MG63 (cell line): ENCODE results near the gene PCDHB7. TPM values are rescaled to one million over a fixed set of nuclear protein-coding genes. Genes with fewer than 3 reads are reported as not detected.
"Not testable (repeated sequence)": the region's sequence is repeated elsewhere in the genome, so short reads cannot be mapped to it uniquely, and the experiment has no call there.

Source experiments
- DNase-seq: peaks from one replicate; pipeline ENCODE4 v3.0.0-alpha.2; 2020
- H3K27me3 ChIP-seq: fragments of 250-450 bp; sonication (Bioruptor Pico); 2 replicates; pipeline ENCODE4 v1.5.1; 2020; ENCODE audit warnings: mild to moderate bottlenecking, moderate library complexity
- H3K36me3 ChIP-seq: fragments of 250-450 bp; sonication (Bioruptor Pico); 2 replicates; pipeline ENCODE4 v1.5.1; 2020; ENCODE audit warnings: mild to moderate bottlenecking, moderate library complexity
- H3K4me3 ChIP-seq: fragments of 250-450 bp; sonication (Bioruptor Pico); 2 replicates; pipeline ENCODE4 v1.5.1; 2020; ENCODE audit warnings: mild to moderate bottlenecking, moderate library complexity
- H3K9me3 ChIP-seq: fragments of 250-450 bp; sonication (Bioruptor Pico); 2 replicates; pipeline ENCODE4 v1.5.1; 2020; ENCODE audit warnings: mild to moderate bottlenecking, moderate library complexity
- total RNA-seq: library from RNA; depleted of rRNA; stranded (reverse); fragments of >200 nt; shearing (Covaris generic); gene quantifications from 2 replicates; pipeline ENCODE4 v1.2.3, GENCODE V29; 2014; ENCODE audit warnings: low replicate concordance; rRNA removed

PCDHB7 gene
- total RNA-seq: 0.46 TPM in 1 of 2 replicates, not detected in the other

DNA sequence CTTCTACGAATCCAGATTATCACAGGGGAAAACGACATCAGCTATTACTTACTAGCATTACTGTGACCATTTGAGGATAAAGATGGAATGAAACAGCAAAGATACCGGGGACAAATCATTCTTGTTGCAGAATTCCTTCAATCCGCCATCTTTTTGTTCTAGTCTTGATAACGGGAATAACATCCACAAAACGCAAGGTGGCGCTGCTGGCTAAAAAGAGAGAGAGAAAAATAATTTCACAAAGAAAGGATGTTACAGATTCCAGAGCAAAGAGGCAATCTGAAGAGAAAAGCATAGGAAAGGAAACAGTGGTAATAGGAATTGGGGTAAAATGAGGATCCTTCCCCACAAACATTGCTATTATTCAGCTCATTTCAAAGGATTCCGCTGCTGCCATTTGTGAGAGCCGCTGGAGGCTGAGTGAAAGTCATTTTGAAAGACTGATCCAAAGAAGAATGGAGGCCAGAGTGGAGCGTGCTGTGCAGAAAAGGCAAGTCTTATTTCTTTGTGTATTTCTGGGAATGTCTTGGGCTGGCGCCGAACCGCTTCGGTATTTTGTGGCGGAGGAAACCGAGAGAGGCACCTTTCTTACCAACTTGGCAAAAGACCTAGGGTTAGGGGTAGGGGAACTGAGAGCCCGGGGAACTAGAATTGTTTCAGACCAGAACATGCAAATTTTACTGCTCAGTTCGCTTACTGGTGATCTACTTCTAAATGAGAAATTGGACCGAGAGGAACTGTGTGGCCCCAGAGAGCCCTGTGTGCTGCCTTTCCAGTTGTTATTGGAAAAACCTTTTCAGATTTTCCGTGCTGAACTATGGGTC, at the start of gene PCDHB7:
PCDHB7 (plus strand) TSS at position 264 of the 824 bp plus-strand sequence; CDS start at position 456, 192 bp downstream.
- Histone ChIP-seq H3K9me3 (no peaks in the 10 kb centered on the region; the same call in none of the 2 replicates), H3K4me3 (no peak within 1 kb of the TSS), H3K27me3 (peaks cover 8% of the 10 kb centered on the region), H3K36me3 (no peaks in the 10 kb centered on the region)
- DNase-seq: no peak

DNA sequence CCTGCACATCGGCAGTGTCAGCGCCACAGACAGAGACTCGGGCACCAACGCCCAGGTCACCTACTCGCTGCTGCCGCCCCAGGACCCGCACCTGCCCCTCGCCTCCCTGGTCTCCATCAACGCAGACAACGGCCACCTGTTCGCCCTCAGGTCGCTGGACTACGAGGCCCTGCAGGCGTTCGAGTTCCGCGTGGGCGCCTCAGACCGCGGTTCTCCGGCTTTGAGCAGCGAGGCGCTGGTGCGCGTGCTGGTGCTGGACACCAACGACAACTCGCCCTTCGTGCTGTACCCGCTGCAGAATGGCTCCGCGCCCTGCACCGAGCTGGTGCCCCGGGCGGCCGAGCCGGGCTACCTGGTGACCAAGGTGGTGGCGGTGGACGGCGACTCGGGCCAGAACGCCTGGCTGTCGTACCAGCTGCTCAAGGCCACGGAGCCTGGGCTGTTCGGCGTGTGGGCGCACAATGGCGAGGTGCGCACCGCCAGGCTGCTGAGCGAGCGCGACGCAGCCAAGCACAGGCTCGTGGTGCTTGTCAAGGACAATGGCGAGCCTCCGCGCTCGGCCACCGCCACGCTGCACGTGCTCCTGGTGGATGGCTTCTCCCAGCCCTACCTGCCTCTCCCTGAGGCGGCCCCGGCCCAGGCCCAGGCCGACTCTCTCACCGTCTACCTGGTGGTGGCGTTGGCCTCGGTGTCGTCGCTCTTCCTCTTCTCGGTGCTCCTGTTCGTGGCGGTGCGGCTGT, 48.9 kb upstream of the PCDHB7 start:
- H3K27me3 ChIP-seq, H3K36me3 ChIP-seq, H3K9me3 ChIP-seq, H3K4me3 ChIP-seq, DNase-seq: not testable (repeated sequence)

DNA sequence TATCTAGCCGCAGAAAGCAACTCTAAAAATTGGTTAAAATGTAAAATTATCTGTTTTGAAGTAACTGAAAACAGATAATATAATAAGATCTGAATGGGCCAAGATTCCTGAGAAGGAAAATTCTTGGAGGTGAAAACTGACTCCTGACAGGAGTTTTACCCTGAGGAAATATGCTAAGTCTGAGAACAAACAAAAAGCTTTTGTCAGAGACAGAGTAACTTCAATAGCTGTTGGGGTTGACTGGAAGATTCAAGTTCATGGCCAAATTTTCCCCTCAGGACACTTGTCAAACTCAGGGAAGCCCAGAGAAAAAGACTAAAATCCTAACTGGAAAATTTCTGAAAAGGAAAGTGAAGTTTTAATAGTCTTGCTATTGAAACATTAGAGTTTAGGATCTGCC, 45.1 kb upstream of the PCDHB7 start:
- Histone ChIP-seq H3K9me3 (no peaks in the 10 kb centered on the region), H3K4me3 (no peak overlapping the region), H3K36me3 (no peaks in the 10 kb centered on the region), H3K27me3 (no peaks in the 10 kb centered on the region)
- DNase-seq: no peak

DNA sequence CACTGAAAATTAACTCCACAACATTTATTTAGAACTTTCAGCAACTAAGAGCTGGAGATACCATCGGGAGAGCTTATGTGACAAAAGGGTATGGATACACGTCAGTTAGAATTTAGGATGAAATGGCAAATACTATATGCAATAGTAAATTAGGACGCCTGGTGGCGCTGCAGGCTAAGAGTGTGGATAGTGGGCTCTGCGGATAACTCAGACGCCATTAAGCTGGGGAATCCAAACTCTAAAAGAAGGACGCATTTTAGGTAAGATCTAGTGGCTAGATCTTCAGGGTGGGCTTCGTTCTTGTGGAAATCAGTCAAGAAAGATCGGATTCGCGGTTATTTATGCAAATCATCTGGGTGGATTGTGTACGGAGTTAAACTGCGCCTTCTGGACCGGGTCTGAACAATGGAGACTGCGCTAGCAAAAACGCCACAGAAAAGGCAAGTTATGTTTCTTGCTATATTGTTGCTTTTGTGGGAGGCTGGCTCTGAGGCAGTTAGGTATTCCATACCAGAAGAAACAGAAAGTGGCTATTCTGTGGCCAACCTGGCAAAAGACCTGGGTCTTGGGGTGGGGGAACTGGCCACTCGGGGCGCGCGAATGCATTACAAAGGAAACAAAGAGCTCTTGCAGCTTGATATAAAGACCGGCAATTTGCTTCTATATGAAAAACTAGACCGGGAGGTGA, 37.3 kb upstream of the PCDHB7 start, which contains the start of gene PCDHB5:
PCDHB5 (plus strand) TSS at position 177 of the 688 bp plus-strand sequence; CDS start at position 406, 229 bp downstream.
- Histone ChIP-seq H3K4me3 (peak within 1 kb of the TSS; percentile 34), H3K36me3 (no peaks in the 10 kb centered on the region), H3K9me3 (no peaks in the 10 kb centered on the region), H3K27me3 (no peaks in the 10 kb centered on the region; the same call in 1 of the 2 replicates)
- no peak for DNase-seq

DNA sequence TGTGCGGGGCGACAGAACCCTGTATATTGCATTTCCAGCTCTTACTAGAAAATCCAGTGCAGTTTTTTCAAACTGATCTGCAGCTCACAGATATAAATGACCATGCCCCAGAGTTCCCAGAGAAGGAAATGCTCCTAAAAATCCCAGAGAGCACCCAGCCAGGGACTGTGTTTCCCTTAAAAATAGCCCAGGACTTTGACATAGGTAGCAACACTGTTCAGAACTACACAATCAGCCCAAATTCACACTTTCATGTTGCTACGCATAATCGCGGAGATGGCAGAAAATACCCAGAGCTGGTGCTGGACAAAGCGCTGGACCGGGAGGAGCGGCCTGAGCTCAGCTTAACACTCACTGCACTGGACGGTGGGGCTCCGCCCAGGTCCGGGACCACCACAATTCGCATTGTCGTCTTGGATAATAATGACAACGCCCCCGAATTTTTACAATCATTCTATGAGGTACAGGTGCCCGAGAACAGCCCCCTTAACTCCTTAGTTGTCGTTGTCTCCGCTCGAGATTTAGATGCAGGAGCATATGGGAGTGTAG, 36.7 kb upstream of the PCDHB7 start:
- Histone ChIP-seq H3K4me3 (no peak overlapping the region; the same call in 1 of the 2 replicates), H3K9me3 (no peaks in the 10 kb centered on the region), H3K27me3 (no peaks in the 10 kb centered on the region; the same call in 1 of the 2 replicates), H3K36me3 (no peaks in the 10 kb centered on the region)
- DNase-seq: no peak

DNA sequence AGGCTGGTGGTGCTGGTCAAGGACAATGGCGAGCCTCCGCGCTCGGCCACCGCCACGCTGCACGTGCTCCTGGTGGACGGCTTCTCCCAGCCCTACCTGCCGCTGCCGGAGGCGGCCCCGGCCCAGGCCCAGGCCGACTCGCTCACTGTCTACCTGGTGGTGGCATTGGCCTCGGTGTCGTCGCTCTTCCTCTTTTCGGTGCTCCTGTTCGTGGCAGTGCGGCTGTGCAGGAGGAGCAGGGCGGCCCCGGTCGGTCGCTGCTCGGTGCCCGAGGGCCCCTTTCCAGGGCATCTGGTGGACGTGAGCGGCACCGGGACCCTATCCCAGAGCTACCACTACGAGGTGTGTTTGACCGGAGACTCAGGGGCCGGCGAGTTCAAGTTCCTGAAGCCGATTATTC, 35.1 kb upstream of the PCDHB7 start:
- not testable (repeated sequence) for H3K27me3 ChIP-seq, DNase-seq, H3K9me3 ChIP-seq, H3K4me3 ChIP-seq, H3K36me3 ChIP-seq

DNA sequence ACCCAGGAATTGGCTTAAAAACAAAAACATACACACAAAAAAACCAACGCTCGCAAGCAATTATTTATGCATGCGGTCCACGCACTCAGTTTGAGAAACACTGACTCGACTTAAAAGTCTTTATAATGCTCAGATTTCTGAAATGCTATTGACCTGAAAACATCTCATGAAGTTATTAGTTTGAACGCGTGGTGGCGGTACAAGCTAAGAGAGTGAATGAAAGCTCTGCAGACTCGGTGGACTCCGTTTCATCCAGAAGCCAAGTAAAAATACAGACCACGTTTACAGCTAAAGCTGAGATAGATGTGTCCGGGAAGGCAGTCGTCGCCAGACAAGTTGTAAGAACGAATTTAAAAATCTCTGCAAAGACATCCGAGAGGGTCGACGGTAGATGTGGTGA, 22.6 kb upstream of the PCDHB7 start, which contains the start of gene PCDHB6:
PCDHB6 (plus strand) TSS at position 246 of the 400 bp plus-strand sequence. CDS start 201 bp downstream, outside the sequence.
- no peak within 1 kb of the TSS for H3K4me3 ChIP-seq
- no peak for DNase-seq

DNA sequence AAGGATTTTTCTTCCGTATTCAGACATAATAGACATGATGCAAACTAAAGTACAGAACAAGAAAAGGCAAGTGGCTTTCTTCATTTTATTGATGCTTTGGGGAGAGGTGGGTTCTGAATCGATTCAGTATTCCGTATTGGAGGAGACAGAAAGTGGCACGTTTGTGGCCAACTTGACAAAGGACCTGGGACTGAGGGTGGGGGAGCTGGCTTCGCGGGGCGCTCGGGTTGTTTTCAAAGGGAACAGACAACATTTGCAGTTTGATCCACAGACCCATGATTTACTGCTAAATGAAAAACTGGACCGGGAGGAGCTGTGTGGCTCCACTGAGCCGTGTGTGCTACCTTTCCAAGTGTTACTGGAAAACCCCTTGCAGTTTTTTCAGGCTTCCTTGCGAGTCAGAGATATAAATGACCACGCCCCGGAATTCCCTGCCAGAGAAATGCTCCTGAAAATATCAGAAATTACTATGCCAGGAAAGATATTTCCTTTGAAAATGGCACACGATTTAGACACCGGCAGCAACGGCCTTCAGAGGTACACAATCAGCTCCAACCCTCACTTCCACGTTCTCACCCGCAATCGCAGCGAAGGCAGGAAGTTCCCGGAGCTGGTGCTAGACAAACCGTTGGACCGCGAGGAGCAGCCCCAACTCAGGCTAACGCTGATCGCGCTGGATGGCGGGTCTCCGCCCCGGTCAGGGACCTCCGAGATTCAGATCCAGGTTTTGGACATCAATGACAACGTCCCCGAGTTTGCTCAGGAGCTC, 22.0 kb upstream of the PCDHB7 start:
- Histone ChIP-seq H3K36me3 (no peaks in the 10 kb centered on the region), H3K4me3 (no peak overlapping the region), H3K27me3 (peaks cover 3% of the 10 kb centered on the region), H3K9me3 (no peaks in the 10 kb centered on the region)
- no peak for DNase-seq

More for the DNA sequence above, 22.6 kb upstream of the PCDHB7 start, which contains the start of gene PCDHB6:
- Histone ChIP-seq H3K27me3 (peaks cover 3% of the 10 kb centered on the region), H3K9me3 (no peaks in the 10 kb centered on the region), H3K36me3 (no peaks in the 10 kb centered on the region)

DNA sequence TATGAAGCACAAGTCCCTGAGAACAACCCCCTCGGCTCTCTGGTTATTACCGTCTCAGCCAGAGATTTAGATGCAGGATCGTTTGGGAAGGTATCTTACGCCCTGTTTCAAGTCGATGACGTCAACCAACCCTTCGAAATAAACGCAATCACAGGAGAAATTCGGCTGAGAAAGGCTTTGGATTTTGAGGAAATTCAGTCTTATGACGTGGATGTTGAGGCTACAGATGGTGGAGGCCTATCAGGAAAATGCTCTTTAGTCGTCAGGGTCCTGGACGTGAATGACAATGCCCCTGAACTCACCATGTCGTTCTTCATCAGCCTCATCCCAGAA, 21.5 kb upstream of the PCDHB7 start:
- H3K4me3 ChIP-seq: no peak overlapping the region
- H3K9me3 ChIP-seq: no peaks in the 10 kb centered on the region
- no peak for DNase-seq
- no peaks in the 10 kb centered on the region for H3K36me3 ChIP-seq
- H3K27me3 ChIP-seq: peaks cover 3% of the 10 kb centered on the region

DNA sequence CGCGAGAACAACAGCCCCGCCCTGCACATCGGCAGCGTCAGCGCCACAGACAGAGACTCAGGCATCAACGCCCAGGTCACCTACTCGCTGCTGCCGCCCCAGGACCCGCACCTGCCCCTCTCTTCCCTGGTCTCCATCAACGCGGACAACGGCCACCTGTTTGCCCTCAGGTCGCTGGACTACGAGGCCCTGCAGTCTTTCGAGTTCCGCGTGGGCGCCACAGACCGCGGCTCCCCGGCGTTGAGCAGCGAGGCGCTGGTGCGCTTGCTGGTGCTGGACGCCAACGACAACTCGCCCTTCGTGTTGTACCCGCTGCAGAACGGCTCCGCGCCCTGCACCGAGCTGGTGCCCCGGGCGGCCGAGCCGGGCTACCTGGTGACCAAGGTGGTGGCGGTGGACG, 20.8 kb upstream of the PCDHB7 start:
- not testable (repeated sequence) for H3K27me3 ChIP-seq, H3K4me3 ChIP-seq, H3K9me3 ChIP-seq, DNase-seq, H3K36me3 ChIP-seq

DNA sequence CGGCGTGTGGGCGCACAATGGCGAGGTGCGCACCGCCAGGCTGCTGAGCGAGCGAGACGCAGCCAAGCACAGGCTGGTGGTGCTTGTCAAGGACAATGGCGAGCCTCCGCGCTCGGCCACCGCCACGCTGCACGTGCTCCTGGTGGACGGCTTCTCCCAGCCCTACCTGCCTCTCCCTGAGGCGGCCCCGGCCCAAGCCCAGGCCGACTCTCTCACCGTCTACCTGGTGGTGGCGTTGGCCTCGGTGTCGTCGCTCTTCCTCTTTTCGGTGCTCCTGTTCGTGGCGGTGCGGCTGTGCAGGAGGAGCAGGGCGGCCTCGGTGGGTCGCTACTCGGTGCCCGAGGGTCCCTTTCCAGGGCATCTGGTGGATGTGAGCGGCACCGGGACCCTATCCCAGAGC, 20.3 kb upstream of the PCDHB7 start:
- DNase-seq, H3K36me3 ChIP-seq, H3K9me3 ChIP-seq, H3K27me3 ChIP-seq, H3K4me3 ChIP-seq: not testable (repeated sequence)

DNA sequence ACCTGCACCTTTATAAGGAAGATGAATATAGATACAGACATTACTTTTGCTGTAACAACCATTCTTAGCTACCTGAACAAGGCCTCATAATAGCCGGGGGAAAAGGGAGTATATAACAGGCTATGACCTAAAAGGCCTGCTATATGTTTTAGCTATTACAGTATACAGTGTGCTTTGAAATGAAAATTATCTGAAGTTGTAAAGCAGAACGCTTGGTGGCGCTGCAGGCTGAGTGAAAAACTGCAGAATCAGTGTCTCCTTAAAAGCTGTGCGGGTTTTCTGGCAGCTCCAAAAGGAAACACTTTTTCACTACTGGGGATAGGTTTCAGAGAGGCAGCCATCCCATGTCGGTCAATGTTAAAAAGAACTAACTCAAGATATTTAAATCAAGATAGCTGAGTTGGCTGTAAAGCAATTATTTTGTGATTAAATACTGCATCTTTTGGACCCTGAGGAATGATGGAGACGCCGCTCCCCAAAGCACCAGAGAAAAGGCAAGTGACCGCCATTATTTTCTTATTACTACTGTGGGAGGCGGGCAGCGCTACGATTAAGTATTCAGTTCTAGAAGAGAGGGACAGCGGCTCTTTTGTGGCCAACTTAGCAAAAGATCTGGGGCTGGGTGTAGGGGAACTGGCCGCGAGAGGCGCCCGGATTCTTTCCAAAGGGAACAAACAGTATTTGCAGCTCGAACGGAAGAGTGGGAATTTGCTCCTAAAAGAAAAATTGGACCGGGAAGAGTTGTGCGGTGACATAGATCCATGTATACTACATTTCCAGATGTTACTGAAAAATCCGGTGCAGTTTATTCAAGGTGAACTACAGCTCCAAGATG, 16.7 kb upstream of the PCDHB7 start:
- Histone ChIP-seq H3K9me3 (no peaks in the 10 kb centered on the region), H3K4me3 (no peak overlapping the region), H3K27me3 (no peaks in the 10 kb centered on the region), H3K36me3 (no peaks in the 10 kb centered on the region)
- no peak for DNase-seq

DNA sequence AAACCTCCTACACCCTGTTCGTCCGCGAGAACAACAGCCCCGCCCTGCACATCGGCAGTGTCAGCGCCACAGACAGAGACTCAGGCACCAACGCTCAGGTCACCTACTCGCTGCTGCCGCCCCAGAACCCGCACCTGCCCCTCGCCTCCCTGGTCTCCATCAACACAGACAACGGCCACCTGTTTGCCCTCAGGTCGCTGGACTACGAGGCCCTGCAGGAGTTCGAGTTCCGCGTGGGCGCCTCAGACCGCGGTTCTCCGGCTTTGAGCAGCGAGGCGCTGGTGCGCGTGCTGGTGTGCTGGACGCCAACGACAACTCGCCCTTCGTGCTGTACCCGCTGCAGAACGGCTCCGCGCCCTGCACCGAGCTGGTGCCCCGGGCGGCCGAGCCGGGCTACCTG, 15.1 kb upstream of the PCDHB7 start:
- not testable (repeated sequence) for H3K4me3 ChIP-seq

DNA sequence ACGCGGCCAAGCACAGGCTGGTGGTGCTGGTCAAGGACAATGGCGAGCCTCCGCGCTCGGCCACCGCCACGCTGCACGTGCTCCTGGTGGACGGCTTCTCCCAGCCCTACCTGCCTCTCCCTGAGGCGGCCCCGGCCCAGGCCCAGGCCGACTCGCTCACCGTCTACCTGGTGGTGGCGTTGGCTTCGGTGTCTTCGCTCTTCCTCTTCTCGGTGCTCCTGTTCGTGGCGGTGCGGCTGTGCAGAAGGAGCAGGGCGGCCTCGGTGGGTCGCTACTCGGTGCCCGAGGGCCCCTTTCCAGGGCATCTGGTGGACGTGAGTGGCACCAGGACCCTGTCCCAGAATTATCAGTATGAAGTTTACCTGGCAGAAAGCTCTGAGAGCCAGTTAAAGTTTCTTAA, 14.5 kb upstream of the PCDHB7 start:
- not testable (repeated sequence) for H3K27me3 ChIP-seq, H3K36me3 ChIP-seq, H3K4me3 ChIP-seq, DNase-seq, H3K9me3 ChIP-seq

More for the DNA sequence above, 15.1 kb upstream of the PCDHB7 start:
- DNase-seq, H3K36me3 ChIP-seq, H3K9me3 ChIP-seq, H3K27me3 ChIP-seq: not testable (repeated sequence)
